Adipose tissue (tissue), 3 donors: ENCODE measurements around the gene PIP4K2A. TPM values are rescaled to one million over a fixed set of nuclear protein-coding genes. Genes with fewer than 3 reads are reported as not detected.

ENCODE experiments used
- H3K27ac ChIP-seq: one replicate; pipeline ENCODE4 v1.5.1; 2013; ENCODE audit warnings: low read depth, low read length
- WGBS, 3 donors: extraction: QIAGEN DNeasy Blood & Tissue Kit; methylation state at CpG; one replicate each; pipeline ENCODE4 v1.1.7; 2013; 5-methylcytosine and 5-hydroxymethylcytosine counted together
- polyA plus RNA-seq, 3 donors: library from polyadenylated mRNA; stranded (reverse); fragments of 200-250 nt; gene quantifications; one replicate each; pipeline ENCODE4 v1.2.3, GENCODE V29; 2013
- donor health status: healthy with polysubstance abuse.
- donor health status: Bipolar disorder and iron deficiency.
- donor health status: healthy.

PIP4K2A gene
- polyA plus RNA-seq, 3 donors: 3.4 to 29.7 (median 10.4) TPM

GRCh38 chr10:22557321-22557720 is 157.1 kb downstream of the PIP4K2A start:
- no peak overlapping the region for H3K27ac ChIP-seq
- 55 to 70% (median 69%) methylated on average over 1 of the region's 1 CpG for WGBS, 3 donors

GRCh38 chr10:22556774-22557173 is 157.6 kb downstream of the PIP4K2A start:
- no peak overlapping the region for H3K27ac ChIP-seq
- WGBS, 3 donors: 94 to 95% (median 94%) methylated on average over 6 of the region's 6 CpGs

- H3K27ac ChIP-seq: no peak overlapping the region
- WGBS, 3 donors: 17 to 60% (median 59%) methylated on average over 29 of the region's 29 CpGs
These were observed 159.8 kb downstream of the PIP4K2A start for GRCh38 chr10:22554461-22555182.

- H3K27ac ChIP-seq: no peak overlapping the region
- 91 to 96% (median 94%) methylated on average over 7 of the region's 7 CpGs for WGBS, 3 donors
These were observed 160.9 kb downstream of the PIP4K2A start for GRCh38 chr10:22553452-22553995.

- 87 to 91% (median 87%) methylated on average over 5 of the region's 5 CpGs for WGBS, 3 donors
These were observed 161.4 kb downstream of the PIP4K2A start for GRCh38 chr10:22552888-22553378.

GRCh38 chr10:22551681-22552365 is 162.6 kb downstream of the PIP4K2A start:
- no peak overlapping the region for H3K27ac ChIP-seq
- WGBS, 3 donors: 92 to 97% (median 96%) methylated on average over 7 of the region's 7 CpGs

More at GRCh38 chr10:22552888-22553378, 161.4 kb downstream of the PIP4K2A start:
- no peak overlapping the region for H3K27ac ChIP-seq

- H3K27ac ChIP-seq: no peak overlapping the region
- WGBS, 3 donors: 53 to 58% (median 58%) methylated on average over 6 of the region's 6 CpGs
These were observed 163.6 kb downstream of the PIP4K2A start for GRCh38 chr10:22550732-22551131.

- WGBS, 3 donors: 82 to 97% (median 84%) methylated on average over 1 of the region's 1 CpG
- H3K27ac ChIP-seq: no peak overlapping the region
These were observed 166.0 kb downstream of the PIP4K2A start for GRCh38 chr10:22548344-22548743.

- H3K27ac ChIP-seq: no peak overlapping the region
- WGBS, 3 donors: 94 to 100% (median 100%) methylated on average over 1 of the region's 1 CpG
These were observed 168.7 kb downstream of the PIP4K2A start for GRCh38 chr10:22545643-22546042.

GRCh38 chr10:22544325-22545068 is 169.9 kb downstream of the PIP4K2A start:
- H3K27ac ChIP-seq: no peak overlapping the region
- 87 to 92% (median 90%) methylated on average over 12 of the region's 12 CpGs for WGBS, 3 donors

GRCh38 chr10:22542773-22543172 is 171.6 kb downstream of the PIP4K2A start:
- H3K27ac ChIP-seq: no peak overlapping the region
- 72 to 86% (median 74%) methylated on average over 7 of the region's 7 CpGs for WGBS, 3 donors

GRCh38 chr10:22541900-22542299 is 172.5 kb downstream of the PIP4K2A start:
- H3K27ac ChIP-seq: no peak overlapping the region
- WGBS, 3 donors: 92 to 96% (median 93%) methylated on average over 10 of the region's 10 CpGs

- 96% methylated on average over 11 of the region's 11 CpGs for WGBS, 3 donors
- no peak overlapping the region for H3K27ac ChIP-seq
These were observed 174.6 kb downstream of the PIP4K2A start for GRCh38 chr10:22539579-22540298.

- no peak overlapping the region for H3K27ac ChIP-seq
- WGBS, 3 donors: 68 to 80% (median 71%) methylated on average over 6 of the region's 6 CpGs
These were observed 176.6 kb downstream of the PIP4K2A start for GRCh38 chr10:22537810-22538209.

- 86 to 93% (median 93%) methylated on average over 8 of the region's 8 CpGs for WGBS, 3 donors
- H3K27ac ChIP-seq: no peak overlapping the region
These were observed 177.8 kb downstream of the PIP4K2A start for GRCh38 chr10:22536620-22537019.

- 77 to 81% (median 79%) methylated on average over 9 of the region's 9 CpGs for WGBS, 3 donors
- H3K27ac ChIP-seq: no peak overlapping the region
These were observed 179.4 kb downstream of the PIP4K2A start for GRCh38 chr10:22534849-22535604.

- no peak overlapping the region for H3K27ac ChIP-seq
- WGBS, 3 donors: 80 to 99% (median 94%) methylated on average over 2 of the region's 2 CpGs
These were observed 182.9 kb downstream of the PIP4K2A start for GRCh38 chr10:22531441-22531840.
